H1 (cell line): ENCODE measurements around the gene TBL1Y. TPM values are rescaled to one million over a fixed set of nuclear protein-coding genes. Genes with fewer than 3 reads are reported as not detected.

Experiments used
- CTCF ChIA-PET: fragments of 300-600 bp; sonication (Branson Sonifier 250); formaldehyde crosslinking; loops from one replicate; lab custom pipeline; 2021; ENCODE audit not compliant: partially characterized antibody; lab: Charles Lee
- POLR2A ChIA-PET: fragments of 300-600 bp; sonication (Branson Sonifier 250); formaldehyde crosslinking; loops from one replicate; lab custom pipeline; 2021; ENCODE audit warnings: inconsistent platforms; ENCODE audit not compliant: partially characterized antibody; lab: Charles Lee
- DNase-seq, 2 experiments: peaks; one replicate each; pipeline versions ENCODE4 v3.0.0 to v3.0.0-alpha.2; 2010 to 2022; ENCODE audit warnings: low spot score in 2 of 2, low read depth in 1 of 2, mixed read lengths in 1 of 2
- FAIRE-seq: peaks from 2 replicates; lab custom pipeline; 2011; peaks lifted over from hg19 to GRCh38; lab: Jason Lieb, UNC
- H2AFZ ChIP-seq: 2 replicates; pipeline ENCODE4 v1.8.1; 2012; ENCODE audit warnings: low read length, inconsistent platforms
- H2AK5ac ChIP-seq: 2 replicates; pipeline ENCODE4 v1.6.1; 2013; ENCODE audit warnings: low read depth, low read length
- H2BK120ac ChIP-seq: replicated peaks from 2 replicates; pipeline ENCODE3; 2013; ENCODE audit warnings: low read depth, low read length, inconsistent platforms
- H2BK12ac ChIP-seq: 2 replicates; pipeline ENCODE4 v1.6.1; 2013; ENCODE audit warnings: low read depth, low read length
- H2BK15ac ChIP-seq: 2 replicates; pipeline ENCODE4 v1.6.1; 2013; ENCODE audit warnings: low read length
- H2BK20ac ChIP-seq: 2 replicates; pipeline ENCODE4 v1.6.1; 2013; ENCODE audit warnings: low read length
- H2BK5ac ChIP-seq: 2 replicates; pipeline ENCODE4 v1.6.1; 2013; ENCODE audit warnings: low read depth, low read length
- H3K14ac ChIP-seq: 2 replicates; pipeline ENCODE4 v1.6.1; 2013; ENCODE audit warnings: inconsistent platforms; ENCODE audit not compliant: insufficient read length
- H3K18ac ChIP-seq: 2 replicates; pipeline ENCODE4 v1.6.1; 2013; ENCODE audit warnings: low read length; ENCODE audit errors: extremely low read depth
- H3K23ac ChIP-seq: 2 replicates; pipeline ENCODE4 v1.6.1; 2013; ENCODE audit warnings: inconsistent platforms; ENCODE audit not compliant: insufficient read length
- H3K23me2 ChIP-seq: 2 replicates; pipeline ENCODE4 v1.6.1; 2013; ENCODE audit warnings: low read depth, low read length
- H3K27ac ChIP-seq: 2 replicates; pipeline ENCODE4 v1.6.1; 2011; ENCODE audit warnings: low read depth, low read length, inconsistent platforms
- H3K27me3 ChIP-seq, 4 experiments: replicated peaks in 1 of 4; 1 replicate in 1 of 4; 2 replicates in 3 of 4; pipeline versions ENCODE4 v1.6.1 to v1.8.1; 2011 to 2013; ENCODE audit warnings: low read length in 3 of 4, mild to moderate bottlenecking in 3 of 4, inconsistent platforms in 2 of 4, mixed read lengths in 2 of 4, moderate library complexity in 1 of 4; ENCODE audit not compliant: control insufficient read depth in 3 of 4, insufficient read depth in 3 of 4; ENCODE audit errors: extremely low read depth in 1 of 4
- H3K36me3 ChIP-seq, 4 experiments: 2 replicates each; pipeline versions ENCODE4 v1.6.1 to v1.8.1; 2011 to 2013; ENCODE audit warnings: mild to moderate bottlenecking in 4 of 4, low read length in 3 of 4, moderate library complexity in 2 of 4, control low read depth in 1 of 4, inconsistent platforms in 1 of 4; ENCODE audit not compliant: insufficient read depth in 4 of 4, control insufficient read depth in 2 of 4
- H3K4ac ChIP-seq: replicated peaks from 2 replicates; pipeline ENCODE3; 2013; ENCODE audit warnings: low read length, low read depth, mixed read lengths, inconsistent platforms; ENCODE audit not compliant: insufficient read length
- H3K4me1 ChIP-seq, 4 experiments: replicated peaks in 1 of 4; 1 replicate in 1 of 4; 2 replicates in 3 of 4; pipeline versions ENCODE4 v1.6.1 to v1.8.1; 2011 to 2013; ENCODE audit warnings: low read length in 3 of 4, inconsistent platforms in 2 of 4, mixed read lengths in 1 of 4; ENCODE audit not compliant: insufficient read depth in 4 of 4, control insufficient read depth in 3 of 4
- H3K4me2 ChIP-seq, 2 experiments: 2 replicates each; pipeline versions ENCODE4 v1.6.1 to v1.8.1; 2011 to 2013; ENCODE audit warnings: low read depth in 2 of 2, low read length in 2 of 2, control low read depth in 1 of 2, inconsistent platforms in 1 of 2, mild to moderate bottlenecking in 1 of 2; ENCODE audit not compliant: insufficient read depth in 1 of 2
- H3K4me3 ChIP-seq, 4 experiments: fragments of 200-600, 300-600 bp in 1 of 4; sonication (generic), shearing (Covaris generic), sonication (Bioruptor Twin) in 1 of 4; 2 replicates each; pipeline versions ENCODE4 v1.5.1 to v1.8.1; 2011 to 2016; ENCODE audit warnings: low read length in 4 of 4, low read depth in 3 of 4, control low read depth in 2 of 4, inconsistent platforms in 2 of 4, mild to moderate bottlenecking in 2 of 4, mixed read lengths in 1 of 4, moderate library complexity in 1 of 4; ENCODE audit not compliant: insufficient read depth in 2 of 4; ENCODE audit errors: extremely low read depth in 1 of 4
- H3K56ac ChIP-seq: replicated peaks from 2 replicates; pipeline ENCODE3; 2013; ENCODE audit warnings: low read depth, mild to moderate bottlenecking, mixed read lengths, low read length, inconsistent platforms; ENCODE audit not compliant: insufficient read length
- H3K79me1 ChIP-seq: 2 replicates; pipeline ENCODE4 v1.6.1; 2013; ENCODE audit warnings: low read depth, low read length, control low read depth
- H3K79me2 ChIP-seq, 2 experiments: 2 replicates each; pipeline versions ENCODE4 v1.6.1 to v1.8.1; 2012 to 2013; ENCODE audit warnings: low read length in 2 of 2, mild to moderate bottlenecking in 2 of 2, inconsistent platforms in 1 of 2; ENCODE audit not compliant: insufficient read depth in 2 of 2, control insufficient read depth in 1 of 2
- H3K9ac ChIP-seq, 4 experiments: replicated peaks in 1 of 4; 1 replicate in 1 of 4; 2 replicates in 3 of 4; pipeline versions ENCODE4 v1.6.1 to v1.8.1; 2011 to 2013; ENCODE audit warnings: low read depth in 3 of 4, low read length in 3 of 4, control low read depth in 2 of 4, mild to moderate bottlenecking in 2 of 4, moderate library complexity in 2 of 4, inconsistent platforms in 1 of 4; ENCODE audit errors: extremely low read depth in 1 of 4
- H3K9me3 ChIP-seq, 2 experiments: 2 replicates each; pipeline versions ENCODE4 v1.6.1 to v1.8.1; 2012 to 2013; ENCODE audit warnings: mild to moderate bottlenecking in 2 of 2, moderate library complexity in 2 of 2, control low read depth in 1 of 2, inconsistent platforms in 1 of 2, low read depth in 1 of 2, low read length in 1 of 2, mixed read lengths in 1 of 2; ENCODE audit not compliant: insufficient read depth in 2 of 2
- H4K20me1 ChIP-seq, 2 experiments: replicated peaks in 1 of 2; 2 replicates each; pipeline versions ENCODE3 to v1.8.1; 2011 to 2013; ENCODE audit warnings: inconsistent platforms in 2 of 2, low read length in 2 of 2, mild to moderate bottlenecking in 1 of 2; ENCODE audit not compliant: insufficient read depth in 2 of 2, control insufficient read depth in 1 of 2
- H4K5ac ChIP-seq: 2 replicates; pipeline ENCODE4 v1.6.1; 2013; ENCODE audit warnings: low read length, low read depth, mixed read lengths, inconsistent platforms; ENCODE audit not compliant: insufficient read length
- H4K8ac ChIP-seq: 2 replicates; pipeline ENCODE4 v1.8.0; 2013; ENCODE audit warnings: mild to moderate bottlenecking, moderate library complexity, low read length, inconsistent platforms; ENCODE audit not compliant: insufficient read depth; ENCODE audit errors: extremely low read depth
- H4K91ac ChIP-seq: replicated peaks from 2 replicates; pipeline ENCODE3; 2013; ENCODE audit warnings: low read length, mixed read lengths, inconsistent platforms; ENCODE audit not compliant: insufficient read length
- ATF3 ChIP-seq: IDR thresholded peaks from 2 replicates; pipeline ENCODE4 v1.6.1; 2011; ENCODE audit warnings: low read depth, mild to moderate bottlenecking, low read length; ENCODE audit not compliant: insufficient read depth
- CEBPB ChIP-seq: IDR thresholded peaks from 2 replicates; pipeline ENCODE4 v1.6.1; 2012; ENCODE audit warnings: low read depth, low read length
- CHD1 ChIP-seq: IDR thresholded peaks from 2 replicates; pipeline ENCODE4 v1.6.1; 2012; ENCODE audit warnings: low read depth, low read length, improper control_type of control experiment
- EGR1 ChIP-seq: IDR thresholded peaks from 2 replicates; pipeline ENCODE4 v1.6.1; 2011; ENCODE audit warnings: low read depth, low read length, borderline replicate concordance
- EP300 ChIP-seq, 2 experiments: IDR thresholded peaks; 1 replicate in 1 of 2; 2 replicates in 1 of 2; pipeline ENCODE4 v1.6.1; 2011 to 2012; ENCODE audit warnings: low read depth in 2 of 2, low read length in 2 of 2, mild to moderate bottlenecking in 2 of 2, borderline replicate concordance in 1 of 2, inconsistent platforms in 1 of 2, moderate library complexity in 1 of 2
- HDAC2 ChIP-seq, 2 experiments: fragments of 300-600 bp in 1 of 2; sonication (generic) in 1 of 2; IDR thresholded peaks; 2 replicates each; pipeline ENCODE4 v1.6.1; 2011 to 2012; ENCODE audit warnings: low read depth in 2 of 2, low read length in 2 of 2, mild to moderate bottlenecking in 2 of 2, moderate library complexity in 2 of 2, borderline replicate concordance in 1 of 2, inconsistent platforms in 1 of 2
- KDM1A ChIP-seq: fragments of 200-600, 300-600 bp; sonication (generic); IDR thresholded peaks from 2 replicates; pipeline ENCODE4 v1.7.1; 2016; ENCODE audit warnings: mild to moderate bottlenecking, low read length, borderline replicate concordance
- MAFK ChIP-seq: IDR thresholded peaks from 2 replicates; pipeline ENCODE4 v1.6.1; 2012; ENCODE audit warnings: low read depth, mild to moderate bottlenecking, improper control_type of control experiment, low read length
- RFX5 ChIP-seq: IDR thresholded peaks from 2 replicates; pipeline ENCODE4 v1.6.1; 2011; ENCODE audit warnings: low read depth, low read length, improper control_type of control experiment, borderline replicate concordance
- SP1 ChIP-seq: IDR thresholded peaks from 2 replicates; pipeline ENCODE4 v1.6.1; 2011; ENCODE audit warnings: low read depth, low read length
- WGBS, 2 experiments: shearing (Covaris generic) in 1 of 2; methylation state at CpG; one replicate each; pipeline versions ENCODE4 v1.1.6 to v1.1.7; 2013 to 2015; ENCODE audit warnings: low lambda C conversion rate in 2 of 2, mixed read lengths in 2 of 2, inconsistent platforms in 1 of 2, low coverage in 1 of 2, missing lambda C conversion rate in 1 of 2; ENCODE audit not compliant: insufficient replicate concordance in 2 of 2, insufficient coverage in 1 of 2, insufficient read length in 1 of 2; ENCODE audit errors: extremely low coverage in 1 of 2, missing lambda C conversion rate in 1 of 2; 5-methylcytosine and 5-hydroxymethylcytosine counted together
- polyA plus RNA-seq, 7 experiments: library from polyadenylated mRNA; depleted of rRNA in 3 of 7; stranded (reverse) in 5 of 7; unstranded in 2 of 7; fragments of >200 nt in 5 of 7; fragments of 200-250 nt in 2 of 7; gene quantifications; 1 replicate in 5 of 7; 2 replicates in 1 of 7; 4 replicates in 1 of 7; pipeline versions ENCODE4 v1.2.1 to v1.2.3, GENCODE V29; 2011 to 2013; ENCODE audit warnings: missing spikeins in 2 of 7, mixed read lengths in 2 of 7
- total RNA-seq: library from RNA; stranded (reverse); fragmentation: NEBNext Ultra II Directional; extraction: Animal tissue kit (Norgen Biotek cat#: 25700); gene quantifications from 2 replicates; pipeline ENCODE4 v1.2.1, GENCODE V29; 2021
- TF ChIP-seq, protein P1 (sequence below), 3 experiments: IDR thresholded peaks; 1 replicate in 2 of 3; 2 replicates in 1 of 3; pipeline versions ENCODE4 v1.5.1 to v1.6.1; 2011; ENCODE audit warnings: low read length in 3 of 3, mild to moderate bottlenecking in 3 of 3, inconsistent platforms in 2 of 3, low read depth in 1 of 3, moderate library complexity in 1 of 3; ENCODE audit not compliant: insufficient read depth in 1 of 3; ENCODE audit errors: control extremely low read depth in 1 of 3

Gene TBL1Y
- total and polyA plus RNA-seq, 2 of the 8 experiments (the other 6 are each of a cell fraction or from before 2014, with no cell fraction given) = 2.5 to 4.2 TPM

GRCh38 chrY:6992041-6992440, 81.5 kb downstream of the TBL1Y start:
- H3K4me2 ChIP-seq = no peak overlapping the region
- H2AFZ ChIP-seq = no peak overlapping the region
- no peak overlapping the region for H2BK20ac ChIP-seq
- no peak overlapping the region for H2BK12ac ChIP-seq
- H3K9me3 ChIP-seq = no peaks in the 10 kb centered on the region
- no peaks in the 10 kb centered on the region for H3K27me3 ChIP-seq
- ChIA-PET CTCF (no interaction called here), POLR2A (no interaction called here)
- no peak overlapping the region for H4K5ac ChIP-seq
- FAIRE-seq = no peak
- no peaks in the 10 kb centered on the region for H3K23me2 ChIP-seq
- no peak overlapping the region for H2BK15ac ChIP-seq
- H3K79me2 ChIP-seq = no peaks in the 10 kb centered on the region
- no peaks in the 10 kb centered on the region for H3K4me1 ChIP-seq
- H4K20me1 ChIP-seq = no peaks in the 10 kb centered on the region
- no peak overlapping the region for H2AK5ac ChIP-seq
- H3K9ac ChIP-seq = no peak overlapping the region
- H2BK5ac ChIP-seq = no peak overlapping the region
- H3K56ac ChIP-seq = no peak overlapping the region
- H3K18ac ChIP-seq = no peak overlapping the region
- H3K36me3 ChIP-seq = no peaks in the 10 kb centered on the region
- no peak overlapping the region for H3K14ac ChIP-seq
- WGBS, 2 experiments = 100% methylated on average over 3 of the region's 3 CpGs; no CpG with 5 or more reads in 1 of the 2 experiments
- no peak overlapping the region for H3K23ac ChIP-seq
- H4K91ac ChIP-seq = no peak overlapping the region
- H4K8ac ChIP-seq = no peak overlapping the region
- H3K4me3 ChIP-seq = no peak overlapping the region
- no peak overlapping the region for H3K4ac ChIP-seq
- H2BK120ac ChIP-seq = no peak overlapping the region
- no peak for DNase-seq
- no peak overlapping the region for H3K27ac ChIP-seq
- H3K79me1 ChIP-seq = no peaks in the 10 kb centered on the region
- TF ChIP-seq, protein P1, sequence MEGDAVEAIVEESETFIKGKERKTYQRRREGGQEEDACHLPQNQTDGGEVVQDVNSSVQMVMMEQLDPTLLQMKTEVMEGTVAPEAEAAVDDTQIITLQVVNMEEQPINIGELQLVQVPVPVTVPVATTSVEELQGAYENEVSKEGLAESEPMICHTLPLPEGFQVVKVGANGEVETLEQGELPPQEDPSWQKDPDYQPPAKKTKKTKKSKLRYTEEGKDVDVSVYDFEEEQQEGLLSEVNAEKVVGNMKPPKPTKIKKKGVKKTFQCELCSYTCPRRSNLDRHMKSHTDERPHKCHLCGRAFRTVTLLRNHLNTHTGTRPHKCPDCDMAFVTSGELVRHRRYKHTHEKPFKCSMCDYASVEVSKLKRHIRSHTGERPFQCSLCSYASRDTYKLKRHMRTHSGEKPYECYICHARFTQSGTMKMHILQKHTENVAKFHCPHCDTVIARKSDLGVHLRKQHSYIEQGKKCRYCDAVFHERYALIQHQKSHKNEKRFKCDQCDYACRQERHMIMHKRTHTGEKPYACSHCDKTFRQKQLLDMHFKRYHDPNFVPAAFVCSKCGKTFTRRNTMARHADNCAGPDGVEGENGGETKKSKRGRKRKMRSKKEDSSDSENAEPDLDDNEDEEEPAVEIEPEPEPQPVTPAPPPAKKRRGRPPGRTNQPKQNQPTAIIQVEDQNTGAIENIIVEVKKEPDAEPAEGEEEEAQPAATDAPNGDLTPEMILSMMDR (IDR thresholded peaks at IDR 0.05; ENCODE audit: control extremely low read depth in 1 of 3, insufficient read depth in 1 of 3, low read depth in 1 of 3, low read length in 3 of 3) = no peak
- TF ChIP-seq CHD1 = no peak
- no peak for TF ChIP-seq CEBPB
- TF ChIP-seq RFX5 = no peak
- TF ChIP-seq MAFK = no peak
- no peak for TF ChIP-seq EGR1
- TF ChIP-seq SP1 = no peak
- TF ChIP-seq HDAC2 (IDR thresholded peaks at IDR 0.05; ENCODE audit: borderline replicate concordance in 1 of 2, low read depth in 2 of 2, low read length in 2 of 2) = no peak
- TF ChIP-seq ATF3 = no peak
- TF ChIP-seq KDM1A = no peak
- TF ChIP-seq EP300 (IDR thresholded peaks at IDR 0.05; ENCODE audit: borderline replicate concordance in 1 of 2, low read depth in 2 of 2, low read length in 2 of 2) = no peak
